Astrocyte (in vitro differentiated cells and primary cell): Measurements from ENCODE around the gene LCAT. TPM values are rescaled to one million over a fixed set of nuclear protein-coding genes. Genes with fewer than 3 reads are reported as not detected.

Source experiments
- DNase-seq: peaks from one replicate; pipeline ENCODE4 v3.0.0-alpha.2; 2010; ENCODE audit warnings: low read depth
- FAIRE-seq: peaks from 2 replicates; lab custom pipeline; 2011; peaks lifted over from hg19 to GRCh38; lab: Jason Lieb, UNC
- H2AFZ ChIP-seq: 2 replicates; pipeline ENCODE4 v1.6.0; 2012; ENCODE audit warnings: low read depth, low read length, inconsistent platforms
- H3K27ac ChIP-seq: 2 replicates; pipeline ENCODE4 v1.5.1; 2011; ENCODE audit warnings: low read depth, low read length, inconsistent platforms
- H3K27me3 ChIP-seq: 2 replicates; pipeline ENCODE4 v1.6.0; 2011; ENCODE audit warnings: low read length, inconsistent platforms; ENCODE audit not compliant: insufficient read depth
- H3K36me3 ChIP-seq: 2 replicates; pipeline ENCODE4 v1.5.1; 2011; ENCODE audit warnings: low read length, inconsistent platforms; ENCODE audit not compliant: insufficient read depth
- H3K4me1 ChIP-seq: 2 replicates; pipeline ENCODE4 v1.5.1; 2011; ENCODE audit warnings: low read length, inconsistent platforms; ENCODE audit not compliant: insufficient read depth
- H3K4me2 ChIP-seq: 2 replicates; pipeline ENCODE4 v1.6.0; 2012; ENCODE audit warnings: low read length, inconsistent platforms
- H3K4me3 ChIP-seq: 2 replicates; pipeline ENCODE4 v1.5.1; 2011; ENCODE audit warnings: low read depth, mild to moderate bottlenecking, low read length, inconsistent platforms; ENCODE audit not compliant: insufficient read depth
- H3K79me2 ChIP-seq: 2 replicates; pipeline ENCODE4 v1.6.0; 2012; ENCODE audit warnings: mild to moderate bottlenecking, low read length, inconsistent platforms; ENCODE audit not compliant: insufficient read depth
- H3K9ac ChIP-seq: 2 replicates; pipeline ENCODE4 v1.6.0; 2012; ENCODE audit warnings: mild to moderate bottlenecking, low read length, inconsistent platforms
- H3K9me3 ChIP-seq: 2 replicates; pipeline ENCODE4 v1.5.1; 2012; ENCODE audit warnings: low read depth, mild to moderate bottlenecking, low read length, inconsistent platforms; ENCODE audit not compliant: insufficient read depth
- H4K20me1 ChIP-seq: 2 replicates; pipeline ENCODE4 v1.6.0; 2012; ENCODE audit warnings: low read length, inconsistent platforms; ENCODE audit not compliant: insufficient read depth
- H3K27ac Mint-ChIP-seq: one replicate; pipeline ENCODE4 v1.8.0; 2021; ENCODE audit warnings: mild to moderate bottlenecking, mixed read lengths; ENCODE audit not compliant: unreplicated experiment
- H3K27me3 Mint-ChIP-seq: one replicate; pipeline ENCODE4 v1.8.0; 2021; ENCODE audit warnings: low read depth, mixed read lengths; ENCODE audit not compliant: unreplicated experiment
- H3K36me3 Mint-ChIP-seq: one replicate; pipeline ENCODE4 v1.8.0; 2021; ENCODE audit warnings: low read depth, mixed read lengths; ENCODE audit not compliant: unreplicated experiment
- H3K4me1 Mint-ChIP-seq: one replicate; pipeline ENCODE4 v1.8.0; 2021; ENCODE audit warnings: low read depth, mixed read lengths; ENCODE audit not compliant: unreplicated experiment
- H3K4me3 Mint-ChIP-seq: one replicate; pipeline ENCODE4 v1.8.0; 2021; ENCODE audit warnings: mild to moderate bottlenecking, moderate library complexity, mixed read lengths; ENCODE audit not compliant: unreplicated experiment
- H3K9me3 Mint-ChIP-seq: one replicate; pipeline ENCODE4 v1.8.0; 2021; ENCODE audit warnings: mild to moderate bottlenecking, mixed read lengths; ENCODE audit not compliant: unreplicated experiment
- CTCF ChIP-seq: IDR thresholded peaks from 2 replicates; pipeline ENCODE4 v1.5.1; 2011; ENCODE audit warnings: low read depth, mild to moderate bottlenecking, inconsistent platforms, low read length, moderate library complexity; ENCODE audit not compliant: insufficient read depth
- EZH2 ChIP-seq: IDR thresholded peaks from 2 replicates; pipeline ENCODE4 v1.6.1; 2012; ENCODE audit warnings: mild to moderate bottlenecking, low read length, inconsistent platforms; ENCODE audit not compliant: insufficient read depth
- total RNA-seq: library from RNA; stranded (reverse); gene quantifications from 2 replicates; pipeline ENCODE4 v1.2.1, GENCODE V29; 2021

Gene LCAT
- total RNA-seq, 1 donor from 2014 or later: 37.9 TPM

GRCh38 chr16:67935101-67935401 lies 8.9 kb downstream of the LCAT start:
- no peak for FAIRE-seq
- Histone ChIP-seq H3K36me3 (peaks cover 5% of the 10 kb centered on the region), H3K4me3 (peak overlapping the region; percentile 87), H2AFZ (peak overlapping the region; percentile 64), H3K4me1 (peaks cover 22% of the 10 kb centered on the region), H4K20me1 (peaks cover 12% of the 10 kb centered on the region), H3K79me2 (peaks cover 12% of the 10 kb centered on the region), H3K27ac (peak overlapping the region; percentile 14), H3K9me3 (no peaks in the 10 kb centered on the region), H3K9ac (peak overlapping the region; percentile 93), H3K4me2 (peak overlapping the region; percentile 94), H3K27me3 (no peaks in the 10 kb centered on the region)
- DNase-seq: no peak
- no peak for TF ChIP-seq CTCF
- TF ChIP-seq EZH2: no peak
- Mint-ChIP-seq H3K4me1 (peaks cover 15% of the 10 kb centered on the region), H3K36me3 (peaks cover 13% of the 10 kb centered on the region), H3K27me3 (no peaks in the 10 kb centered on the region), H3K4me3 (peak overlapping the region; percentile 99), H3K27ac (peak overlapping the region; percentile 99), H3K9me3 (no peaks in the 10 kb centered on the region)

GRCh38 chr16:67934306-67935100 lies 9.4 kb downstream of the LCAT start:
- H3K27ac Mint-ChIP-seq: peak overlapping the region; percentile 99
- Histone ChIP-seq H3K9me3 (no peaks in the 10 kb centered on the region), H3K79me2 (peaks cover 7% of the 10 kb centered on the region), H3K27me3 (no peaks in the 10 kb centered on the region), H3K27ac (no peak overlapping the region), H3K4me3 (peak overlapping the region; percentile 87), H2AFZ (no peak overlapping the region), H3K9ac (peak overlapping the region; percentile 93), H3K4me2 (peak overlapping the region; percentile 94), H4K20me1 (peaks cover 6% of the 10 kb centered on the region), H3K36me3 (peaks cover 2% of the 10 kb centered on the region), H3K4me1 (peaks cover 22% of the 10 kb centered on the region)
- no peaks in the 10 kb centered on the region for H3K9me3 Mint-ChIP-seq
- FAIRE-seq: no peak
- TF ChIP-seq CTCF (no peak), EZH2 (no peak)
- DNase-seq: no peak
- H3K4me3 Mint-ChIP-seq: peak overlapping the region; percentile 99
- H3K27me3 Mint-ChIP-seq: no peaks in the 10 kb centered on the region
- H3K4me1 Mint-ChIP-seq: peaks cover 15% of the 10 kb centered on the region
- peaks cover 18% of the 10 kb centered on the region for H3K36me3 Mint-ChIP-seq

- TF ChIP-seq EZH2 (no peak), CTCF (no peak)
- no peaks in the 10 kb centered on the region for H3K27me3 ChIP-seq
- H3K27ac Mint-ChIP-seq: no peak overlapping the region
- no peaks in the 10 kb centered on the region for H3K27me3 Mint-ChIP-seq
- no peaks in the 10 kb centered on the region for H3K9me3 Mint-ChIP-seq
- no peak overlapping the region for H2AFZ ChIP-seq
- no peak overlapping the region for H3K4me3 ChIP-seq
- peaks cover 6% of the 10 kb centered on the region for H3K79me2 ChIP-seq
- peaks cover 10% of the 10 kb centered on the region for H4K20me1 ChIP-seq
- peaks cover 15% of the 10 kb centered on the region for H3K4me1 Mint-ChIP-seq
- H3K27ac ChIP-seq: no peak overlapping the region
- peaks cover 19% of the 10 kb centered on the region for H3K36me3 Mint-ChIP-seq
- peaks cover 3% of the 10 kb centered on the region for H3K36me3 ChIP-seq
- H3K4me2 ChIP-seq: no peak overlapping the region
- peaks cover 22% of the 10 kb centered on the region for H3K4me1 ChIP-seq
- no peak overlapping the region for H3K9ac ChIP-seq
- FAIRE-seq (no peak), DNase-seq (no peak)
- H3K9me3 ChIP-seq: no peaks in the 10 kb centered on the region
- H3K4me3 Mint-ChIP-seq: peak overlapping the region; percentile 16
These were observed 10.1 kb downstream of the LCAT start for GRCh38 chr16:67933805-67934204.
